HCT116 (cell line): Measurements from ENCODE around the gene BAIAP2. TPM values are rescaled to one million over a fixed set of nuclear protein-coding genes. Genes with fewer than 3 reads are reported as not detected.

ENCODE experiments used
- ATAC-seq: fragments of 200-7000 bp; cut with Tn5 transposase; 2 replicates; pipeline ENCODE4 v1.9.1; 2020; ENCODE audit warnings: mild to moderate bottlenecking, moderate library complexity
- BruUV-seq: library from RNA; stranded (reverse); fragments of 400-500 nt; replicated peaks from 2 replicates; lab custom pipeline; 2021; lab: Mats Ljungman, UMichigan
- CTCF ChIA-PET: fragments of 300-600 bp; sonication (Branson Sonifier 250); formaldehyde crosslinking; loops from one replicate; lab custom pipeline; 2021; ENCODE audit warnings: antibody characterized with exemption; lab: Charles Lee
- POLR2A ChIA-PET: fragments of 300-600, 350-600 bp; sonication (Branson Sonifier 250); formaldehyde crosslinking; loops from one replicate; lab custom pipeline; 2021; ENCODE audit warnings: antibody characterized with exemption; lab: Charles Lee
- RAD21 ChIA-PET, 2 experiments: fragments of 300-600 bp; sonication (Branson Sonifier 250); formaldehyde crosslinking; loops; one replicate each; lab custom pipeline; 2023; ENCODE audit warnings: low total read pairs in 2 of 2; ENCODE audit not compliant: uncharacterized antibody in 2 of 2, unreplicated experiment in 2 of 2, low non-redundant PET in 1 of 2; lab: Charles Lee
- DNase-seq: peaks from one replicate; pipeline ENCODE4 v3.0.0-alpha.2; 2010; ENCODE audit warnings: low read depth, low spot score
- H2AFZ ChIP-seq: fragments of 200-600 bp; shearing (Covaris generic), sonication (generic); 2 replicates; pipeline ENCODE4 v1.6.1; 2017; ENCODE audit warnings: low read depth, mixed run types, mixed read lengths, antibody characterized with exemption, low read length; ENCODE audit not compliant: poor library complexity, severe bottlenecking
- H3K27ac ChIP-seq: 2 replicates; pipeline ENCODE4 v1.5.1; 2012; ENCODE audit warnings: low read depth, low read length
- H3K27me3 ChIP-seq: fragments of 200-600 bp; sonication (generic); 2 replicates; pipeline ENCODE4 v1.6.1; 2016; ENCODE audit warnings: mixed run types, low read length, mixed read lengths; ENCODE audit not compliant: insufficient read depth
- H3K36me3 ChIP-seq, 2 experiments: fragments of 200-500 bp in 1 of 2; fragments of 200-600 bp in 1 of 2; sonication (Bioruptor generic) in 1 of 2; sonication (generic) in 1 of 2; 2 replicates each; pipeline versions ENCODE4 v1.5.1 to v1.6.1; 2014 to 2016; ENCODE audit warnings: low read length in 2 of 2, inconsistent platforms in 1 of 2, mixed read lengths in 1 of 2, mixed run types in 1 of 2; ENCODE audit not compliant: insufficient read depth in 2 of 2, control insufficient read depth in 1 of 2
- H3K4me1 ChIP-seq, 2 experiments: fragments of 200-600 bp in 1 of 2; sonication (generic) in 1 of 2; 2 replicates each; pipeline versions ENCODE4 v1.5.1 to v1.6.1; 2012 to 2017; ENCODE audit warnings: low read length in 2 of 2, inconsistent platforms in 1 of 2, mild to moderate bottlenecking in 1 of 2, mixed read lengths in 1 of 2, mixed run types in 1 of 2, moderate library complexity in 1 of 2; ENCODE audit not compliant: insufficient read depth in 2 of 2, control insufficient read depth in 1 of 2
- H3K4me2 ChIP-seq: fragments of 200-600 bp; sonication (generic); 2 replicates; pipeline ENCODE4 v1.6.1; 2017; ENCODE audit warnings: mixed run types, low read length, mixed read lengths
- H3K4me3 ChIP-seq, 2 experiments: fragments of 200-600 bp in 1 of 2; sonication (generic) in 1 of 2; replicated peaks in 1 of 2; 2 replicates each; pipeline ENCODE4 v1.5.1; 2011 to 2016; ENCODE audit warnings: low read length in 2 of 2, control low read depth in 1 of 2, low read depth in 1 of 2, mild to moderate bottlenecking in 1 of 2, mixed read lengths in 1 of 2, mixed run types in 1 of 2
- H3K79me2 ChIP-seq: fragments of 200-600 bp; sonication (generic); 2 replicates; pipeline ENCODE4 v1.6.1; 2017; ENCODE audit warnings: mild to moderate bottlenecking, mixed run types, low read length, moderate library complexity, mixed read lengths; ENCODE audit not compliant: insufficient read depth
- H3K9ac ChIP-seq: fragments of 200-600 bp; sonication (generic); 2 replicates; pipeline ENCODE4 v1.6.1; 2016; ENCODE audit warnings: low read length, mixed read lengths
- H3K9me2 ChIP-seq: fragments of 200-600 bp; sonication (generic), shearing (Covaris generic); 2 replicates; pipeline ENCODE4 v1.6.1; 2017; ENCODE audit warnings: mixed run types, mild to moderate bottlenecking, moderate library complexity; ENCODE audit not compliant: insufficient read depth
- H3K9me3 ChIP-seq, 2 experiments: fragments of 200-500 bp in 1 of 2; fragments of 200-600 bp in 1 of 2; sonication (Bioruptor generic) in 1 of 2; sonication (generic) in 1 of 2; 2 replicates each; pipeline ENCODE4 v1.6.1; 2014 to 2017; ENCODE audit warnings: low read length in 2 of 2, mixed read lengths in 2 of 2, inconsistent platforms in 1 of 2, low read depth in 1 of 2, mild to moderate bottlenecking in 1 of 2, mixed run types in 1 of 2, moderate library complexity in 1 of 2; ENCODE audit not compliant: control insufficient read depth in 1 of 2, insufficient read depth in 1 of 2
- H4K20me1 ChIP-seq: fragments of 200-600 bp; sonication (generic), shearing (Covaris generic); 2 replicates; pipeline ENCODE4 v1.6.1; 2017; ENCODE audit warnings: mixed run types, mild to moderate bottlenecking, moderate library complexity; ENCODE audit not compliant: insufficient read depth
- ATF3 ChIP-seq: IDR thresholded peaks from 2 replicates; pipeline ENCODE4 v1.6.1; 2012
- CTCF ChIP-seq, 3 experiments: fragments of 200-600 bp in 1 of 3; sonication (generic) in 1 of 3; IDR thresholded peaks in 2 of 3; conservative IDR thresholded peaks in 1 of 3; 2 replicates each; pipeline ENCODE4 v1.5.1; 2012 to 2017; ENCODE audit warnings: low read depth in 2 of 3, low read length in 2 of 3, antibody characterized with exemption in 1 of 3, borderline replicate concordance in 1 of 3, control low read depth in 1 of 3, mild to moderate bottlenecking in 1 of 3, mixed read lengths in 1 of 3, mixed run types in 1 of 3, moderate library complexity in 1 of 3; ENCODE audit not compliant: insufficient read depth in 1 of 3
- EGR1 ChIP-seq: IDR thresholded peaks from 2 replicates; pipeline ENCODE4 v1.6.1; 2012; ENCODE audit warnings: low read depth
- EZH2 ChIP-seq: fragments of 200-600 bp; sonication (generic); IDR thresholded peaks from 2 replicates; pipeline ENCODE4 v1.6.1; 2017; ENCODE audit warnings: antibody characterized with exemption, mixed run types
- EZH2phosphoT487 ChIP-seq: fragments of 200-600 bp; IDR thresholded peaks from 2 replicates; pipeline ENCODE4 v1.6.1; 2018; ENCODE audit warnings: antibody characterized with exemption, borderline replicate concordance
- FOSL1 ChIP-seq: IDR thresholded peaks from 2 replicates; pipeline ENCODE4 v1.6.1; 2012; ENCODE audit warnings: low read depth
- JUND ChIP-seq: IDR thresholded peaks from 2 replicates; pipeline ENCODE4 v1.6.1; 2012
- MAX ChIP-seq: IDR thresholded peaks from 2 replicates; pipeline ENCODE4 v1.6.1; 2012
- RAD21 ChIP-seq: IDR thresholded peaks from 2 replicates; pipeline ENCODE4 v1.6.1; 2012; ENCODE audit warnings: low read depth, mild to moderate bottlenecking
- REST ChIP-seq: IDR thresholded peaks from 2 replicates; pipeline ENCODE4 v1.6.1; 2012; ENCODE audit warnings: low read depth
- SIN3A ChIP-seq: IDR thresholded peaks from 2 replicates; pipeline ENCODE4 v1.6.1; 2012; ENCODE audit warnings: low read depth
- SP1 ChIP-seq: IDR thresholded peaks from 2 replicates; pipeline ENCODE4 v1.6.1; 2012; ENCODE audit warnings: low read depth
- SRF ChIP-seq: IDR thresholded peaks from 2 replicates; pipeline ENCODE4 v1.6.1; 2012; ENCODE audit warnings: low read depth
- TCF7L2 ChIP-seq: IDR thresholded peaks from 2 replicates; pipeline ENCODE4 v1.7.0; 2011; ENCODE audit warnings: borderline replicate concordance, inconsistent platforms; ENCODE audit not compliant: insufficient read depth, insufficient read length; ENCODE audit errors: extremely low read depth
- ZFX ChIP-seq: fragments of 450-650 bp; IDR thresholded peaks from 2 replicates; pipeline ENCODE4 v1.6.1; 2017
- ZNF274 ChIP-seq: fragments of 200-500 bp; sonication (Bioruptor generic); IDR thresholded peaks from 2 replicates; pipeline ENCODE4 v1.6.1; 2014; ENCODE audit warnings: mild to moderate bottlenecking, low read depth, low read length, inconsistent platforms
- intact Hi-C: fragments of 100-400 bp; cut with micrococcal nuclease; formaldehyde crosslinking; loops from 2 replicates; pipeline ENCODE4 v1.10.0; 2022
- total RNA-seq: library from RNA; stranded (reverse); gene quantifications from one replicate; pipeline ENCODE4 v1.2.1, GENCODE V29; 2021; ENCODE audit not compliant: unreplicated experiment

The BAIAP2 gene
- total RNA-seq, 1 experiment from 2014 or later: 105 TPM

- CTCF ChIA-PET: interaction anchor here (1.5 kb wide), 1 partner anchor 8 kb away, joined by 4 read pairs; no protein-coding TSS in a partner anchor
Observed at GRCh38 chr17:81031566-81032550, 3.1 kb upstream of the BAIAP2 start.

More at GRCh38 chr17:81031566-81032550, 3.1 kb upstream of the BAIAP2 start:
- Histone ChIP-seq H3K27ac (no peak overlapping the region), H2AFZ (no peak overlapping the region), H3K4me1 (peaks cover 17 to 22% of the 10 kb centered on the region in 2 experiments), H3K27me3 (no peaks in the 10 kb centered on the region), H3K79me2 (peaks cover 16% of the 10 kb centered on the region), H3K4me3 (no peak overlapping the region), H3K9me2 (no peaks in the 10 kb centered on the region), H3K9me3 (no peaks in the 10 kb centered on the region; a peak in 1 of 4 replicates), H3K9ac (no peak overlapping the region), H3K36me3 (peaks cover 7 to 9% of the 10 kb centered on the region in 2 experiments; a peak in 3 of 4 replicates), H4K20me1 (no peaks in the 10 kb centered on the region; the same call in 1 of the 2 replicates), H3K4me2 (no peak overlapping the region)
- no peak for TF ChIP-seq TCF7L2
- TF ChIP-seq CTCF (IDR thresholded peaks at IDR 0.05 in 2 of 3, conservative IDR thresholded peaks at IDR 0.05 in 1 of 3; ENCODE audit: borderline replicate concordance in 1 of 3, insufficient read depth in 1 of 3, low read depth in 2 of 3, low read length in 2 of 3): no peak
- TF ChIP-seq EZH2phosphoT487: no peak
- TF ChIP-seq EZH2: no peak
- no peak for TF ChIP-seq SRF
- no peak for TF ChIP-seq ATF3
- TF ChIP-seq ZFX: no peak
- TF ChIP-seq EGR1: no peak
- TF ChIP-seq RAD21: no peak
- no peak for TF ChIP-seq REST
- TF ChIP-seq SIN3A: no peak
- TF ChIP-seq JUND: no peak
- TF ChIP-seq FOSL1: no peak
- no peak for TF ChIP-seq ZNF274
- TF ChIP-seq MAX: no peak
- TF ChIP-seq SP1: no peak
- BruUV-seq: no TSS peak
- DNase-seq (no peak), ATAC-seq (no peak)
- intact Hi-C loops: no loop called here
- ChIA-PET POLR2A (no interaction called here), RAD21 (no interaction called here)
